Amniotic epithelial cell (primary cell): ENCODE measurements around the gene TICAM1.
"Not testable (repeated sequence)": the region's sequence is repeated elsewhere in the genome, so short reads cannot be mapped to it uniquely, and the experiment has no call there.

Experiments used
- DNase-seq: peaks from one replicate; pipeline ENCODE4 v3.0.0-alpha.2; 2010; ENCODE audit warnings: low read depth

The TICAM1 gene

DNA sequence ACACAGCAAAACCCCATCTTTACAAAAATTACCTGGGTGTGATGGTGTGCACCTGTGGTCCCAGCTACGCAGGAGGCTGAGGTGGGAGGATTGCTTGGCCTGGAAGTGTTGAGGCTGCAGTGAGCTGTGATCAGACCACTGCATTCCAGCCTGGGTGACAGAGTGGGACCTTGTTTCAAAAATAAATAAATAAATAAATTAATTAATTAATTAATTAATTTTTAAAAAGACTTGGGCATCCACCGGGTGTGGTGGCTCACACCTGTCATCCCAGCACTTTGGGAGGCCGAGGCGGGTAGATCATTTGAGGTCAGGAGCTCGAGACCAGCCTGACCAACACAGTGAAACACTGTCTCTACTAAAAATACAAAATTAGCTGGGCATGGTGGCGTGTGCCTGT lies 26.4 kb downstream of the TICAM1 start:
- not testable (repeated sequence) for DNase-seq

DNA sequence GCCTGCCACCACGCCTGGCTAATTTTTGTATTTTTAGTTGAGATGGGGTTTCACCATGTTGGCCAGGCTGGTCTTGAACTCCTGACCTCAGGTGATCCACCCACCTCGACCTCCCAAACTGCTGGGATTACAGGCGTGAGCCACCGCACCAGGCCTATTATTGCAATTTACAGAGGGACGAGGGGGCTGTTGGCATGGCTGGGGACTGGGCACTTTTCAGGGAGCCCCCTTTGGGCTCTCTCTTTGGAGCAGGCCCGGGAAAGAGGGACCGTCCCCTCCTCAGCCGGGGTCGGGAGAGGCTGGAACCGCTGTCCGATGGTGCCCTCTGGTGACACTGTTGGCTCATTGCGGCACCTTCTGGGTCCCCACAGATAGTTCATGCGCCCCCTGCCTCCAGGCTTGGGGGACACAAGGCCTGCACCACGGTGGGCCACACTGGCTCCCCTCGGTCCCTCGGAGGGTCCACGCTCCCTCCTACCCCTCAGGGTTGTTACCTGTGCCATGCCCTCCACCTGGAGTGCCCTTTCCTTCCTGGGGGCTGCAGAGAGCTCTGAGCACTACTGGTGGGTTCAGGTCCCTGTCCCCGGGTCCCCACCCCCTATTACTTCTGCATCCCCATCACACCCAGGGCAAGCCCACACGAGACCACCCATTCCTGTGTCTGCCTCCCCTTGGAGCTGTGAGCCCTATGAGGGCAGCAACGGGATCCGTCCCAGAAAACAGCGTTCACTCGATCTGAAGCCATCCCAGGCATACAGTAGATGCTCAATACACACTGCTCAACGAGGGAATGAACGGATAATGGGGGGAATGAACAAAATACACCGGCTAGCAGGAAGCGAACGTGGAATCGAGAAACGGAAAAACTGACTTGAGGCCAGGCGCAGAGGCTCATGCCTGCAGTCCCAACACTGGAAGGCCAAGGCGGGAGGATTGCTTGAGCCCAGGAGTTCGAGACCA lies 27.5 kb downstream of the TICAM1 start:
- no peak for DNase-seq

DNA sequence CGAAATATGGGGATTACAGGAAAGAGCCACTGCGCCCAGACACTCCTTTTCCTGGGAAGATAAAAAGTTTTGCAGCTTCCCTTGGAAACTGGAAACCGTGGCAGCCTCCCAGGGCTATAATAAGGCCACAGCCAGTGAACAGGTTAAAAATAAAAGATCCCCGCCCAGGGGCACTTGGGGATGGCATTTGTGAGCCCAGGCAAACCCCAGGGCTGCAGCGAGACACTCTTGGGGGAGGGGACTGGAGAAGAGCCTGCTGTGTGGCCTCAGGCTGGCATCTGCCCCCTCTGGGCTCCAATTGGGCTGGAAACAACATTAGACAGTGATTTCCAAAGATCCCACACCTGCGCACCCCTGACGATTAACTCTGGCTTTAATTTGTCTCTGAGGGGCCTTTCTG lies 28.8 kb downstream of the TICAM1 start:
- DNase-seq, result no peak

DNA sequence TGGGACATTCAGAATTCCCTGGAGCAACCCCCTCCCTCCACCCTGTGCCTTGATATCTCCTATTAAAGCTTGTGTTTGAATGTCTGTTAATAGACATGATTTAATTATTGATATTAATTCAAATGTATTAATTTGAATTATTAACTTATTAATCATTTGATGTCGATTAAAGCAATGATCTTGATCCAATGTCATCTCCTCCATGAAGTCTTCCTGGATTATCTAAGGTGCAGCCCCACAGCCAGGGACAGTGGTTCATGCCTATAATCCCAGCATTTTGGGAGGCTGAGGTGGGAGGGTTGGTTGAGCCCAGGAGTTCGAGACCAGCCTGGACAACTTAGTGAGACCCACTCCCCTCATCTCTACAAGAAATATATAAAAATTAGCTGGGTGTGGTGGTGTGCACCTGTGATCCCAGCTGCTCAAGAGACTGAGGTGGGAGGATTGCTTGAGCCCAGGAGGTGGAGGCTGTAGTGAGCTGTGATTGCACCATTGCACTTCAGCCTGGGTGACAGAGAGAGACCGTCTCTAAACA lies 30.4 kb downstream of the TICAM1 start:
- DNase-seq, result no peak

DNA sequence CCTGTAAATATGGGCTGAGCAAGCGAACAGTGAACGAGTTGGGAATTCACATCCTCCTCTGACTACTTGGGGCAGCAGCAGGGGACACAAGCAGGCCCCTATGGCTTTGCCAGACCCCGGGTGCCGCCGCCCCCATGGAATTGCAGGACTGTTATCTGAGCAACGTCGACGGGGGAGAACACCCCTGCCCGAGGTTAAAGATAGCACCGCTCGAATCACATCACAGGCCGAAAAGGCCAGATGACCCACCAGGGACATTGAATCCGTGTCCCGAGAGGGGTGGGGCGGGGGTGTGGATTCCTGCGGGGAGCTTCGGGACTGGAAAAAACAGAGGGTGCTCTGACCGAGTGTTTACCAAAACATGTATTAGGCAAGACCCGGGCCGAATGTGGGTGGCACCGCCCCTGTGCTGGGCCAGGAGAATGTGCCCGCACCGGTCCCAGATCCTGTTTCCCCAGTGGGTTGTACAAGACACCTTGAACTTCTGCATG lies 30.9 kb downstream of the TICAM1 start:
- DNase-seq, result no peak

DNA sequence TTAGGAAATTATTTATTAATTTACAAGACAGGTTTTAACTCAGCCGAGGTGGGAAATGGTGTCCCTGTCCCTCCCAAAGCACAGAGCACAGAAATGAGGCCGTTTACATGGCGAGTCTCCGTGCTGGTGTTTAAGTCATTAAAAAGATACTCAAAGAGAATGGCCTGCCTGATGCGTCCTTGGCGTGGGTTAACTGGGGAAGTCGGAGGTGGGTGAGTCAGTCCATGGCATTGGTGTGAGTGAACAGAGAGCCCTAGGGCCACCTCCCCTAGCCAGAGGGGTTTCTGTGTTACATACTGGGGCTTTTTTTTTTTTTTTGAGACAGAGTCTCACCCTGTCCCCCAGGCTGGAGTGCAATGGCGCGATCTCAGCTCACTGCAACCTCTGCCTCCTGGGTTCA lies 36.1 kb downstream of the TICAM1 start:
- DNase-seq, result no peak

DNA sequence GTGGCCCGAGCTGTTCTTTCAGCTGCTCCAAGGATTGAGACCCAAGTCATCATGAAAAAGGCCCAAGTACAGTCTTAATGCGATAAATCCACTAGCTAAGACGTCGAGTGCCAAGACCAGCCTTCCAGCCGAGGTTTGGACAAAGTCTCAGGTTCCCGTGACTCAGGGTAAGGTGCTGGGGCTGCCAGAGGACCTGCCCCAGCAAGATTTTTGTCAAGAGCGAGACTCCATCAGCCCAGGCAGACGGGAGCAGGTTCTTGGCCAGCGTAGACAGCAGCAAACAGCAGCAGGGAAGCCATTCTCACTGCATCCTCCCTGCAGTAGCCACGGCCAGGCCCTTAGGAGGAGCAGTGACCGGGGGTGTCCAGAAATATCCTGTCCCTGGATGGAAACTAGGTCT lies 36.5 kb downstream of the TICAM1 start:
- DNase-seq, result no peak

DNA sequence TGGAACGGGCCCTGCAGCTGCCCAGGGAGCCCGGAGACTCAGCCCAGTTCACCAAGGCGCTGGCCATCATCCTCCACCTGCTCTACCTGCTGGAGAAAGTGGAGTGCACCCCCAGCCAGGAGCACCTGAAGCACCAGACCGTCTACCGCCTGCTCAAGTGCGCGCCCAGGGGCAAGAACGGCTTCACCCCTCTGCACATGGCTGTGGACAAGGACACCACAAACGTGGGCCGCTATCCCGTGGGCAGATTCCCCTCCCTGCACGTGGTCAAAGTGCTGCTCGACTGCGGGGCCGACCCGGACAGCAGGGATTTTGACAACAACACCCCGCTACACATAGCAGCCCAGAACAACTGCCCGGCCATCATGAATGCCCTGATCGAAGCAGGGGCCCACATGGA lies 38.2 kb downstream of the TICAM1 start:
- DNase-seq, result not testable (repeated sequence)

DNA sequence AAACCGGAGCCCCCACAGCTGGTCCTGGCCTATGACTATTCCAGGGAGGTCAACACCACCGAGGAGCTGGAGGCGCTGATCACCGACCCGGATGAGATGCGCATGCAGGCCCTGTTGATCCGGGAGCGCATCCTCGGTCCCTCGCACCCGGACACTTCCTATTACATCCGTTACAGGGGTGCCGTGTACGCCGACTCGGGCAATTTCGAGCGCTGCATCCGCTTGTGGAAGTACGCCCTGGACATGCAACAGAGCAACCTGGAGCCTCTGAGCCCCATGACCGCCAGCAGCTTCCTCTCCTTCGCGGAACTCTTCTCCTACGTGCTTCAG lies 38.7 kb downstream of the TICAM1 start:
- not testable (repeated sequence) for DNase-seq

DNA sequence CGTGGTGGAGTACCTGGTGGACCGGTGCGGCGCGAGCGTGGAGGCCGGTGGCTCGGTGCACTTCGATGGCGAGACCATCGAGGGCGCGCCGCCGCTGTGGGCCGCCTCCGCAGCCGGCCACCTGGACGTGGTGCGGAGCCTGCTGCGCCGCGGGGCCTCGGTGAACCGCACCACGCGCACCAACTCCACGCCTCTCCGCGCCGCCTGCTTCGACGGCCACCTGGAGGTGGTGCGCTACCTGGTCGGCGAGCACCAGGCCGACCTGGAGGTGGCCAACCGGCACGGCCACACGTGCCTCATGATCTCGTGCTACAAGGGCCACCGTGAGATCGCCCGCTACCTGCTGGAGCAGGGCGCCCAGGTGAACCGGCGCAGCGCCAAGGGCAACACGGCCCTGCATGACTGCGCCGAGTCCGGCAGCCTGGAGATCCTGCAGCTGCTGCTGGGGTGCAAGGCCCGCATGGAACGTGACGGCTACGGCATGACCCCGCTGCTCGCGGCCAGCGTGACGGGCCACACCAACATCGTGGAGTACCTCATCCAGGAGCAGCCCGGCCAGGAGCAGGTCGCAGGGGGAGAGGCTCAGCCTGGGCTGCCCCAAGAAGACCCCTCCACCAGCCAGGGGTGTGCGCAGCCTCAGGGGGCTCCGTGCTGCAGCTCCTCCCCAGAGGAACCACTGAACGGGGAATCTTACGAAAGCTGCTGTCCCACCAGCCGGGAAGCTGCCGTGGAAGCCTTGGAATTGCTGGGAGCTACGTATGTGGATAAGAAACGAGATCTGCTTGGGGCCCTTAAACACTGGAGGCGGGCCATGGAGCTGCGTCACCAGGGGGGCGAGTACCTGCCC lies 39.3 kb downstream of the TICAM1 start:
- not testable (repeated sequence) for DNase-seq

DNA sequence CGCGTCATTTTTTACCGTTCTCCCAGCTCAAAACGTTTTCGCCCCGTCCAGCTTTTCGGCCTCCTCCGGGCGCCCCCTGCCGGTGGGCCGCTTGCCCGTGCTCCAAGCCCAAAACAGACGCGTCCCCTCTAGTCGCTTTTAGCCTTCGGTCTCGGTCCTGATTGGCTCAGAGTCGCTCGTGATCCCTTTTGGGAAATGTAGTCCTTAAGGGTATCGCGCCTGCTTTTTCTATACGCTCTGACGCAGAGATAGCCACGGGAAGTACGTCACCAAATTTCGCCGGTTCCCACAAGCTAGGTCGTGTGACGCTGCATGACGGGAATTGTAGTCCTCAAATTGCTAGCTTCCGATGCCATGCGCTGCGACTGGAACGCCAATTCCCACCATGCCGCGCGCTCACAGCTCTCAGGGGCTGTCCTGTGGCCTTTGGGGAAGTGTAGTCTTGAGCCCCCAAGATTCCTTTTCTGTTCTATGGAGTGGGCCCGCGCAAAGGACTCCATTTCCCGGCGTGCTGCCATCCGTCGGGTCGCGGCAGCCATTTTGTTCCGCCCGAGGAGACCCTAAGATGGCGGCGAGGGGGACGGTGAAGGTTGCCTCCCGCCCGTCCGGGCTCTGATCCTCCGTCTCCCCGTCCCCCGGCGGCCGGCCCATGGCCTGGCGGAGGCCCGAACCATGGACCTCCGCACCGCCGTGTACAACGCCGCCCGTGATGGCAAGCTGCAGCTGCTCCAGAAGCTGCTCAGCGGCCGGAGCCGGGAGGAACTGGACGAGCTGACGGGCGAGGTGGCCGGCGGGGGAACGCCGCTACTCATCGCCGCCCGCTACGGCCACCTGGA lies 40.1 kb downstream of the TICAM1 start, which contains the start of gene FEM1A:
Gene FEM1A, plus strand, starts transcription at position 552 of the 836 bp plus-strand sequence. Its CDS starts 121 bp downstream, at position 673.
- peak; percentile 100 for DNase-seq

DNA sequence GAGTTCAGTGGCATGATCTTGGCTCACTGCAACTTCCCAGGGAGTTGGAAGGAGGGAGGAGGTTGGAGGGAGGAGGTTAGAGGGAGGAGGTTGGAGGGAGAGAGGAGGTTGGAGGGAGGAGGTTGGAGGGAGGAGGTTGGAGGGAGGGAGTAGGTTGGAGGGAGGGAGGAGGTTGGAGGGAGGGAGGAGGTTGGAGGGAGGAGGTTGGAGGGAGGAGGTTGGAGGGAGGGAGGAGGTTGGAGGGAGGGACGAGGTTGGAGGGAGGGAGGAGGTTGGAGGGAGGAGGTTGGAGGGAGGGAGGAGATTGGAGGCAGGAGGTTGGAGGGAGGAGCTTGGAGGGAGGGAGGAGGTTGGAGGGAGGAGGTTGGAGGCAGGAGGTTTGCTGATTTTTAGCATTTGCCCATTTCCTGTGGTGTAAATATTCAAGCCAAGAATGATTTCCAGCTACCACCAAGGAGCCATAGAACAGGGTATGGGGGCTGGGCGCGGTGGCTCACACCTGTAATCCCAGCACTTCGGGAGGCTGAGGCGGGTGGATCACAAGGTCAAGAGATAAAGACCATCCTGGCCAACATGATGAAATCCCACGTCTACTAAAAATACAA lies 45.0 kb downstream of the TICAM1 start:
- DNase-seq, result not testable (repeated sequence)

DNA sequence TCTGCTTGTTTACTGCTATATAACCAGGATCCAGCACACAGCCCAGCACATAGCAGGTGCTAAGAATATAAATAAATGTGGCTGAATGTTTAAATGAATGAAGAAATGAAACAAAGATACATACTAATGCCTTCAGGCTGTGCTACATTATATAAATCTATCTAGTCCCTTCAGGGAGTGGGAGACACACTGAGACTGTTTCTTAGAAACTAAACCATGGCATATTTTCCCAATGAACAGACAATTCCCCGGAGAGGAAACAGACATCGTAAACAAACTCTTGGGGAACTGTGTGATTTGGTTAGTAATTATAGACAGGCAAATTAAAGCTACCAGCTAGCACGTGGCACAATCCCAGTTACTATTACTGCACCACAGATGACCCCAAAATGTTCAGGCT lies 49.7 kb downstream of the TICAM1 start:
- no peak for DNase-seq

DNA sequence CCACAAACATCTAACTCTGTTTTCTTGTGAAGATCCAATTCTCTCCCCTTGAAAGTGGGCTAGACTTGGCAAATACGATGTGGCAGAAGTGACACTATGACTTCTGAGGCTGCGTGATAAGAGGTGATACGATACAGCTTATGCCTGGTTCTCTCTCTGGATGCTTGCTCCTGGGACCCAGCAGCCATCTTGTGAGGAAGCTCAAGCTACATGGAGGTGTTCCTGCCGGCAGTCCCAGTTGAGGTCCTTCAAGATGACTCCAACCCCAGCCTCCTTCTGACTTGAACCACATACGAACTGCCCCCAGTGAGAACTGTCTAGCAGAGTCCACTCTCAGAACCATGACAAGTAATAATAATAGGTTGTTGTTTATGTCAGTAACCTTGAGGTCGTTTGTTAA lies 50.7 kb downstream of the TICAM1 start:
- DNase-seq, result no peak

DNA sequence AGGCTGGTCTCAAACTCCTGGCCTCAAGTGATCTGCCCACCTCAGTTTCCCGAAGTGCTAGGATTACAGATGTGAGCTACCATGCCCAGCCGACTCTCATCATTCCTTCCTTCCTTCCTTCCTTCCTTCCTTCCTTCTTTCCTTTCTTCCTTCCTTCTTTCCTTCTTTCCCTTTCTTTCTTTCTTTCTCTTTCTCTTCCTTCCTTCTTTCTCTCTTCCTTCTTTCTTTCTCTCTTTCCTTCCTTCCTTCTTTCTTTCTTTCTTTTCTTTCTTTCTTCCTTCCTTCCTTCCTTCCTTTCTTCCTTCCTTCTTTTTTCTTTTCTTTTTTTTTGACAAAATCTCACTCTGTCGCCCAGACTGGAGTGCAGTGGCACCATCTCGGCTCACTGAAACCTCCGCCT lies 53.4 kb downstream of the TICAM1 start:
- DNase-seq, result not testable (repeated sequence)

DNA sequence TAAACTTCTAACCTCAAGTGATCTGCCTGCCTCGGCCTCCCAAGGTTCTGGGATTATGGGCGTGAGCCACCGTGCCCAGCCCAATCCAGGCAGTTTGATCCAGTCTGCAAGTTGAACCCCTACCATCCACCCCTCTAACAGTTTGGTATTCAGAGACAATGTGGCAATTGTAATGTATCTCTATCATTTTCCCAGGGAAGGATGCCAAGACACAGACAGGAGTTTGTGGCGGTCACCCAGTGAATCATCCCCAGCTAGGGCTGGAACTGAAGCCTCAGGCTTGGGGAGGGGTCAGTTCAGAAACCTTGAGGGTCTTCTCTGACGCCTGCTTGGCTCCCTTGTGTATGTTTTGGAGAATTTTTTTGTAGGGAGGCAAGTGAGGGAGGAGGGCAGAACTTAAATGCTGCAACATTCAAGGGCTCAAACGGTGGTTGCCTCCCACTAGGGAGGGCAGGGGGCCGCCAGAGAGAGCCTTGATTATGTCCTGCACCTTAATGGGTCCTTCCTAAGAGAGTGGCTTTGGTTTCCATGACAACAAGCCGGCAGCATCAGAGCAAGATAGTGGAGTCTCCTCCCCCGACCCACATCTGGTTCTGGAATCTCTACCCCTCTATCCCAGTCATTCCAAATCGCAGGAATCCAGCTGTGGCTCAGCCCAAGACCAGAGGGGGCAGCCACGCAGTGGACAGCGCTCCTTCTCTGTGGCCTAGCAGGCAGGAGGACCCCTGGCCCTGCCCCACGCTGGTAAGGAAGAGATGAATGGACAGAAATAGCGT lies 54.9 kb downstream of the TICAM1 start:
- no peak for DNase-seq

DNA sequence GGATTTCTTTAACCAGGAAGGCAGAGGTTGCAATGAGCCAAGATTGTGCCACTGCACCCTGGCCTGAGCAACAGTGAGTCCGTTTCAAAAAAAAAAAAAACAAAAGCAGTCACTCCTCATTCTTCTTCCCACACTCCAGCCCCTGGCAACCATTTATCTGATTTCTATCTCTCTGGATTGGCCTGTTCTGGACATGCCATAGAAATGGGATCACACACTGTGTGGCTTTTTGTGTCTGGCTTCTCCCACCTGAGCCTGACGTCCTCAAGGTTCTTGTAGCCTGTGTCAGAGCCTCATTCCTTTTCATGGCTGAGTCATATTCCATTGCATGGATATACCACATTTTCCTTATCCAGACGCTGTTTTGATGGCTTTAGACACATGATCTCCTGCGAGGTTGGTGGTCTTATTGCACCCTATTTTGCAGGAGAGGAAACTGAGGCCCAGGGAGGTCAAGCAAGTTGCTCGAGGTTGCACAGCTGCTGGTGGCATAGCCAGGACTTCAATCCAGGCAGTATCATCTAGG lies 55.8 kb downstream of the TICAM1 start:
- no peak for DNase-seq

DNA sequence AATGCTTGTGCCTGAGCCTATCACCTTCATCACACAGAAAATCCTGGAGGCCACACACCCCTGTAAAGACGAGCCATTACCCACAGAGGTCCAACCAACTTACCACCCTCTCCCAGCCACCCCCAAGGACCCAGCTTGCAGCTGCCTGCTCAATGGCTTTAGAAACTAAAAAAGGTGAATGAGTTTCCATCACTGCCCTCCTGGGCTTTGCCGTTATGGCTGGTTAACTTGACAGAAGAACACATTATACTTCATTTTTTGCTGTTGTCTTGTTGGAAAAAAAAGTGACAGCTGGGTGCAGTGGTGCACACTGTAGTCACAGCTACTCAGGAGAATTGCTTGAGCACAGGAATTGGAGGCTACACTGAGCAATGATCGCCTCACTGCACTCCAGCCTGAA lies 57.4 kb downstream of the TICAM1 start:
- no peak for DNase-seq

DNA sequence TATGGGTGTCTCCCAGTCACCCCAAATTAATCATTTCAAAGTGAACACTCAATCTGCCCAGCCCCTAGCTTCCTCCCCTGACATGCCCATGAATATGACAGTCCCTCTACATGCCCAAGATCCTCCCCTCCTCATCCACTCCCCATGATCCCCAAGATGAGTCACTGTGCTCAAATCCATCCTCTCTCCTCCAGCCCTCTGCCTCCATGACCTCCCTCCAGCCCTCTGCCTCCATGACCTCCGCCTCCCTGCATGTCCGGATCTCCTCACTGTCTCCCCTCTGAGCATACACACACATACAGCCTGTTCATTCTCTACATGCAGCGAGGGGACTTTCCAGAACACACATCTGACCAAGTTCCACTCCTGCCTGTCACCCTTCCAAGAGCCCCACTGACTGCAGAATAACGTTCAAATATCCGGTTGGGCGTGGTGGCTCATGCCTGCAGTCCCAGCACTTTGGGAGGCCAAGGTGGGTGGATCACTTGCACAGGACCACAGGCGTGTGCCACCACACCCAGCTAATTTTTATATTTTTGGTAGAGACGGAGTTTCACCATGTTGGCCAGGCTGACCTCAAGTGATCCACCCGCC lies 58.4 kb downstream of the TICAM1 start:
- no peak for DNase-seq

DNA sequence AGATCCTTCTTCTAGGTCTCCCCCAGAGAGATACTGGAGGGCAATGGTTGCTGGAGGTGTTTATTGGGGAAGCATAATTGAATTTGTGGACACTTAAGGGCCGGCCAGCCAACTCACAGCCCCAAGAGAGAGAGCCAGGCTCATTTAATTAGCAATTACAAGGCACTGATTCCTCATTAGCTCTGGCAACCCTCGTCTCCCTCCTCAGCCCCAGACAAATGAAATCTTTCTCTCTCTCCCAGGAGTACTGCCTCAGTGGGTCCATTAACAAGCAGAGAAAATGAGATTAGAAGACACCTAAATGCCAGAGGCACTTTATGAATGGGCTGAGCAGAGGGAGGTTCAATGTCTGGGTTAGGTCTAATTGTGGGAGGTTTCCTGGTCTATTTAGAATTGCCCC lies 58.9 kb downstream of the TICAM1 start:
- DNase-seq, result no peak
